EL (cell line): Measurements from ENCODE around the gene MAPK8IP3.

ENCODE experiments used
- DNase-seq: peaks from one replicate; pipeline ENCODE4 v3.0.0-alpha.2; 2016

MAPK8IP3 gene

GRCh38 chr16:1816396-1817275 is 110.6 kb downstream of the MAPK8IP3 start:
- DNase-seq, result no peak

GRCh38 chr16:1817276-1817589 is 111.2 kb downstream of the MAPK8IP3 start:
- no peak for DNase-seq

- no peak for DNase-seq
Measured at GRCh38 chr16:1817716-1818115, 111.7 kb downstream of the MAPK8IP3 start.

- DNase-seq, result no peak
Measured at GRCh38 chr16:1818204-1818872, 112.3 kb downstream of the MAPK8IP3 start.

GRCh38 chr16:1818873-1819525 is 113.0 kb downstream of the MAPK8IP3 start:
- no peak for DNase-seq

GRCh38 chr16:1819611-1820010 is 113.6 kb downstream of the MAPK8IP3 start:
- no peak for DNase-seq
